PC-3 (cell line): Measurements from ENCODE around the gene PFDN2.

Experiments used
- CTCF ChIP-seq: fragments of 300-600 bp; sonication (generic); conservative IDR thresholded peaks from 2 replicates; pipeline ENCODE4 v1.5.1; 2017; ENCODE audit warnings: antibody characterized with exemption, low read depth, mild to moderate bottlenecking, low read length
- EZH2 ChIP-seq: fragments of 300-600 bp; sonication (generic); IDR thresholded peaks from one replicate; pipeline ENCODE4 v1.6.1; 2017; ENCODE audit warnings: antibody characterized with exemption, mild to moderate bottlenecking, low read length; ENCODE audit not compliant: unreplicated experiment
- EZH2phosphoT487 ChIP-seq: fragments of 300-600 bp; sonication (generic); IDR thresholded peaks from 2 replicates; pipeline ENCODE4 v1.6.1; 2018; ENCODE audit warnings: mild to moderate bottlenecking, antibody characterized with exemption, low read length, borderline replicate concordance

- TF ChIP-seq EZH2 (no peak), CTCF (no peak), EZH2phosphoT487 (no peak)
Observed at GRCh38 chr1:161164901-161165610, 47.2 kb upstream of the PFDN2 start.
